ENCODE data around the gene NTMT2. TPM values are rescaled to one million over a fixed set of nuclear protein-coding genes. Genes with fewer than 3 reads are reported as not detected.
A peak's percentile ranks its signal among the peaks of the same experiment; 100 is the strongest.

Gene NTMT2
- total and polyA plus RNA-seq, 12 donors, result 0.29 to 3.2 (median 2.4) TPM

DNA sequence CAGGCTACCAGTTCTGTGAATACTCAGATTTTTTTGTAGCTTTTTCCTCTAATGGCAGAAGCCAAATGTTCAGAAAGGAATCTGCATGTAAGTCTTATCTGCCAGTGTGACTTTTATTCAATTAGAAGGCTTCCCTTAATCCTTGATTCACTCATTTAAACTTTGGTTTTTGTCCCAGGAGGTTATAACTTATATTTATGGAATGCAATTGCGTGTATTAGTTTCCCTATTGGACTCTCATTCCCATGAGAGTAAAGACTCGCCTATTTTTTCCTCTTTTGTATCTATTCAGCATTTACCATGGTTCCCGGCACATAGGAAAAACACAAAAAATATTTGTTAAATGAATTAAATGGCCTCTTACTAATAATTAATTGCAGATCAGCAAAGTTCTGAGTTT lies 3.5 kb downstream of the NTMT2 start:
- TF ChIP-seq, protein P1, sequence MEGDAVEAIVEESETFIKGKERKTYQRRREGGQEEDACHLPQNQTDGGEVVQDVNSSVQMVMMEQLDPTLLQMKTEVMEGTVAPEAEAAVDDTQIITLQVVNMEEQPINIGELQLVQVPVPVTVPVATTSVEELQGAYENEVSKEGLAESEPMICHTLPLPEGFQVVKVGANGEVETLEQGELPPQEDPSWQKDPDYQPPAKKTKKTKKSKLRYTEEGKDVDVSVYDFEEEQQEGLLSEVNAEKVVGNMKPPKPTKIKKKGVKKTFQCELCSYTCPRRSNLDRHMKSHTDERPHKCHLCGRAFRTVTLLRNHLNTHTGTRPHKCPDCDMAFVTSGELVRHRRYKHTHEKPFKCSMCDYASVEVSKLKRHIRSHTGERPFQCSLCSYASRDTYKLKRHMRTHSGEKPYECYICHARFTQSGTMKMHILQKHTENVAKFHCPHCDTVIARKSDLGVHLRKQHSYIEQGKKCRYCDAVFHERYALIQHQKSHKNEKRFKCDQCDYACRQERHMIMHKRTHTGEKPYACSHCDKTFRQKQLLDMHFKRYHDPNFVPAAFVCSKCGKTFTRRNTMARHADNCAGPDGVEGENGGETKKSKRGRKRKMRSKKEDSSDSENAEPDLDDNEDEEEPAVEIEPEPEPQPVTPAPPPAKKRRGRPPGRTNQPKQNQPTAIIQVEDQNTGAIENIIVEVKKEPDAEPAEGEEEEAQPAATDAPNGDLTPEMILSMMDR (IDR thresholded peaks at IDR 0.05), result no peak
- ATAC-seq, result no peak
- 54 to 59% methylated on average over 3 of the region's 3 CpGs for WGBS, 2 donors

DNA sequence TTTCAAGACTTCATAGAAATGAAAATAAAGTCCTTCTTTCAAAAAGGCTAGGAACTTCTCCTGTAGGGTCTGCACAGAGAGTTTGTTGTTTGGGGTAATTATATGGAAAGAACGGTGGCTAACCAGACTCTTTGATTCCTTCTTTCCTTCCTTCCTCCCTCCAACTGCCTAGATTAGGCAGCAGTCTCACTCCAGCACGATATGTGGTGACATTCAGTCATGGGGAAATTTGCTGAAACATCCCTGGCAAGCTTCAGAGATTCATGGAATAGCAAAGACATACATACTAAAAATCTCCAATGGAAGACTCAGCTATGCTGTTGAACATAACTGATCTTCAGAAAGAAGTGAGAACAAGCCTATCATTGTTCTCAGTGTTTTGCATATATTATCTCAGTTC lies 4.3 kb downstream of the NTMT2 start:
- Histone ChIP-seq H3K4me1 (peaks cover 0 to 24% (median 12%) of the 10 kb centered on the region in 9 donors), H3K27me3 (no peaks in the 10 kb centered on the region), H3K27ac (peak overlapping the region in 7 of 10 donors; percentile 9 to 95 (median 37)), H3K4me3 (no peak overlapping the region), H3K9me3 (peaks cover 0 to 24% (median 4%) of the 10 kb centered on the region in 11 donors), H3K36me3 (no peaks in the 10 kb centered on the region)
- DNase-seq (no peak), ATAC-seq (no peak)
- TF ChIP-seq, protein P1 (IDR thresholded peaks at IDR 0.05), result no peak
- intact Hi-C loops (cut with DNase I), result no loop called here
- WGBS, 2 donors, result 6% methylated on average over 2 of the region's 2 CpGs

More for the DNA sequence above, 3.5 kb downstream of the NTMT2 start:
- intact Hi-C loops (cut with DNase I), result loop anchor here in 2 of 10 donors (5.0 to 10.0 kb wide), 4 partner anchors 72 to 513 kb away; partner anchors contain the start of genes KIFAP3 (in 1 of the 2) and PRRX1 (in 1 of the 2)
- Histone ChIP-seq H3K27ac (peak overlapping the region in 7 of 10 donors; percentile 9 to 95 (median 37)), H3K36me3 (no peaks in the 10 kb centered on the region), H3K27me3 (no peaks in the 10 kb centered on the region), H3K9me3 (peaks cover 0 to 28% (median 4%) of the 10 kb centered on the region in 11 donors), H3K4me3 (no peak overlapping the region), H3K4me1 (peaks cover 0 to 25% (median 12%) of the 10 kb centered on the region in 9 donors)
- DNase-seq, result no peak

DNA sequence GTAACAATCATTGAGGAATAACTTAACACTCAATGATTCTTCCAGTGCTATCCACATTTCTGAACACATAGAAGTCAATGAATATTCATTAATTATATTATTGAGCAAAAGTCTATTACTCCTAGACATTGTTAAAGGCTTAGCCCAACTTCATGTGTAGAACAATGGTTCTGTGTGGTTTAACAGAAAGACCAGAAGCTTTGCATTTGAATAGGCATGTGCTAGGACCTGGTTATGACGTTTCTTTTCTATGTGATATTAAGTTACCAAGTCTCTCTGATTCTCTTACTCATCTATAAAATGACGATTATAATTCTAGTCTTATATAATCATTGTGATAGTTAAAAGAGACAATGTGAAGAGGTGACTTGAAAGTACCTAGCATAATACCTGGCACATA lies 5.2 kb downstream of the NTMT2 start:
- ATAC-seq (no peak), DNase-seq (no peak)
- intact Hi-C loops (cut with DNase I), result no loop called here

DNA sequence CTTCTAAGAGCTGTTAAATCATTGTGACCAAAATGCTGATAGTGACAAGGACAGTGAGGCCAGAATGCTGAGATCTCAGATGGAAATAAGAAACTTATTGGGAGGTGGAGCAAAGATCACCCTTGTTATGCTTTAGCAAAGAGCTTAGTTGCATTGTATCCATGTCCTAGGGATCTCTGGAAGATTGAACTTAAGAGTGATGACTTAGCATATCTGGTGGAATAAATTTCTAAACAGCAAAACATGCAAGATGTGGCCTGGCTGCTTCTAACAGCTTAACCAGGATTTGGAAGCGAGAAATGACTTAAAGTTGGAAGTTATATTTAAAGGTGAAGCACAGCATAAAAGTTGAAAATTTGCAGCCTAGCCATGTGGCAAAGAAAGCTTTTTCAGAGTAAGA lies 7.7 kb downstream of the NTMT2 start:
- 90 to 96% methylated on average over 1 of the region's 1 CpG for WGBS, 2 donors
- TF ChIP-seq, protein P1 (IDR thresholded peaks at IDR 0.05), result no peak
- Histone ChIP-seq H3K27ac (no peak overlapping the region), H3K36me3 (no peaks in the 10 kb centered on the region), H3K4me3 (no peak overlapping the region), H3K27me3 (no peaks in the 10 kb centered on the region), H3K4me1 (peaks cover 0 to 17% (median 12%) of the 10 kb centered on the region in 9 donors), H3K9me3 (peaks cover 0 to 27% (median 4%) of the 10 kb centered on the region in 11 donors)
- DNase-seq (no peak), ATAC-seq (no peak)
- intact Hi-C loops (cut with DNase I), result no loop called here

More for the DNA sequence above, 5.2 kb downstream of the NTMT2 start:
- Histone ChIP-seq H3K4me1 (peaks cover 0 to 17% (median 12%) of the 10 kb centered on the region in 9 donors), H3K27ac (no peak overlapping the region), H3K4me3 (no peak overlapping the region), H3K9me3 (peaks cover 0 to 24% (median 4%) of the 10 kb centered on the region in 11 donors), H3K36me3 (no peaks in the 10 kb centered on the region), H3K27me3 (no peaks in the 10 kb centered on the region)
- TF ChIP-seq, protein P1 (IDR thresholded peaks at IDR 0.05), result no peak
- WGBS, 2 donors, result 83 to 85% methylated on average over 2 of the region's 2 CpGs

All from heart right ventricle (tissue), 16 donors.